ENCODE results near the gene DDX59.

GRCh38 chr1:200610846-200611245, 58.9 kb downstream of the DDX59 start:
- TF ChIP-seq, protein P1, sequence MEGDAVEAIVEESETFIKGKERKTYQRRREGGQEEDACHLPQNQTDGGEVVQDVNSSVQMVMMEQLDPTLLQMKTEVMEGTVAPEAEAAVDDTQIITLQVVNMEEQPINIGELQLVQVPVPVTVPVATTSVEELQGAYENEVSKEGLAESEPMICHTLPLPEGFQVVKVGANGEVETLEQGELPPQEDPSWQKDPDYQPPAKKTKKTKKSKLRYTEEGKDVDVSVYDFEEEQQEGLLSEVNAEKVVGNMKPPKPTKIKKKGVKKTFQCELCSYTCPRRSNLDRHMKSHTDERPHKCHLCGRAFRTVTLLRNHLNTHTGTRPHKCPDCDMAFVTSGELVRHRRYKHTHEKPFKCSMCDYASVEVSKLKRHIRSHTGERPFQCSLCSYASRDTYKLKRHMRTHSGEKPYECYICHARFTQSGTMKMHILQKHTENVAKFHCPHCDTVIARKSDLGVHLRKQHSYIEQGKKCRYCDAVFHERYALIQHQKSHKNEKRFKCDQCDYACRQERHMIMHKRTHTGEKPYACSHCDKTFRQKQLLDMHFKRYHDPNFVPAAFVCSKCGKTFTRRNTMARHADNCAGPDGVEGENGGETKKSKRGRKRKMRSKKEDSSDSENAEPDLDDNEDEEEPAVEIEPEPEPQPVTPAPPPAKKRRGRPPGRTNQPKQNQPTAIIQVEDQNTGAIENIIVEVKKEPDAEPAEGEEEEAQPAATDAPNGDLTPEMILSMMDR (IDR thresholded peaks at IDR 0.05), result no peak
- TF ChIP-seq POLR2A (IDR thresholded peaks at IDR 0.05) (no peak), POLR2AphosphoS5 (IDR thresholded peaks at IDR 0.05) (no peak)

Measured in gastroesophageal sphincter (tissue), 3 donors.